Tibial artery (tissue), 4 donors: ENCODE data around the gene NLRP6.
A peak's percentile ranks its signal among the peaks of the same experiment; 100 is the strongest.
"Not testable (repeated sequence)": the region's sequence is repeated elsewhere in the genome, so short reads cannot be mapped to it uniquely, and the experiment has no call there.

ENCODE experiments used
- DNase-seq, 2 donors: peaks; one replicate each; pipeline ENCODE4 v3.0.0-alpha.2; 2019
- H3K27ac ChIP-seq, 2 donors: fragments of 200-600 bp; sonication (generic) in 1 of 2; 1 replicate in 1 of 2; 2 replicates in 1 of 2; pipeline ENCODE4 v1.5.1; 2018 to 2019; ENCODE audit warnings: mild to moderate bottlenecking in 1 of 2
- H3K27me3 ChIP-seq, 2 donors: fragments of 200-600 bp; sonication (generic) in 1 of 2; one replicate each; pipeline versions ENCODE4 v1.5.1 to v1.6.0; 2016 to 2019
- H3K36me3 ChIP-seq, 3 donors: fragments of 200-600 bp; sonication (generic) in 2 of 3; one replicate each; pipeline ENCODE4 v1.5.1; 2016 to 2019; ENCODE audit warnings: mild to moderate bottlenecking in 2 of 3
- H3K4me1 ChIP-seq, 4 donors: fragments of 200-600 bp; sonication (generic) in 2 of 4; 1 replicate in 3 of 4; 2 replicates in 1 of 4; pipeline ENCODE4 v1.5.1; 2016 to 2019
- H3K4me3 ChIP-seq, 2 donors: fragments of 200-600 bp; sonication (generic) in 1 of 2; 1 replicate in 1 of 2; 2 replicates in 1 of 2; pipeline ENCODE4 v1.5.1; 2018 to 2019; ENCODE audit warnings: mild to moderate bottlenecking in 2 of 2
- H3K9me3 ChIP-seq, 3 donors: fragments of 200-600 bp; sonication (generic) in 1 of 3; one replicate each; pipeline ENCODE4 v1.5.1; 2016 to 2019
- intact Hi-C: fragments of 100-400 bp; cut with DNase I; formaldehyde crosslinking; loops from one replicate; pipeline ENCODE4 v1.15.0; 2023; ENCODE audit warnings: low total_unique reads
- TF ChIP-seq, protein P1 (sequence below), 2 experiments: fragments of 200-600 bp in 1 of 2; fragments of 450-650 bp in 1 of 2; IDR thresholded peaks; one replicate each; pipeline ENCODE4 v1.5.1; 2017 to 2019; ENCODE audit warnings: antibody characterized with exemption in 2 of 2, mild to moderate bottlenecking in 1 of 2, moderate library complexity in 1 of 2

NLRP6 gene

DNA sequence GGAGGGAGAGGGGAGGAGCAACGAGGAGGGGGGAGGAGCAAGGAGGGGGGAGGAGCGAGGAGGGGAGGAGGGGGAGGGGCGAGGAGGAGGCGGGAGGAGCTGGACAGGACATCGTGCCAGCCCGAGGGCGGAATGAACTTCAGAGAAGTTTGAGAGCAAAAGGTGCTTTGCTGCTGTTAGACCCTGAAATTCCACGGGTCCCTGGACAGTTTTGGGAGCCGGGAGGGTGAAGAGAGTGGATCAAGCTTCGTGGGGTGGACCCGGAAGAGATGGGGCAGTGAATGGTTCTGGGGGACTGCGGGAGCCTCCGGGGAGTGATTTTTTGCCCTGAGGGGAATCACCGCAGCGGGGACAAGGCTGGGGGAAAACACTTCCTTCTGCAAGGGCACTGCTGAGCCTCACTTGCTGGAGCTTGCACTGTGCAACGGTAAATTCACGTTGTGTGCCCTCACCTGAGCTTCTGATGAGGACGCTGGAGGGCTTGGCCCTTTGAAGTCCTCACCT lies 10.7 kb upstream of the NLRP6 start:
- peaks cover 0 to 33% of the 10 kb centered on the region in 2 donors for H3K27me3 ChIP-seq
- no peaks in the 10 kb centered on the region for H3K36me3 ChIP-seq
- DNase-seq: peak; percentile 36 to 74
- TF ChIP-seq, protein P1, sequence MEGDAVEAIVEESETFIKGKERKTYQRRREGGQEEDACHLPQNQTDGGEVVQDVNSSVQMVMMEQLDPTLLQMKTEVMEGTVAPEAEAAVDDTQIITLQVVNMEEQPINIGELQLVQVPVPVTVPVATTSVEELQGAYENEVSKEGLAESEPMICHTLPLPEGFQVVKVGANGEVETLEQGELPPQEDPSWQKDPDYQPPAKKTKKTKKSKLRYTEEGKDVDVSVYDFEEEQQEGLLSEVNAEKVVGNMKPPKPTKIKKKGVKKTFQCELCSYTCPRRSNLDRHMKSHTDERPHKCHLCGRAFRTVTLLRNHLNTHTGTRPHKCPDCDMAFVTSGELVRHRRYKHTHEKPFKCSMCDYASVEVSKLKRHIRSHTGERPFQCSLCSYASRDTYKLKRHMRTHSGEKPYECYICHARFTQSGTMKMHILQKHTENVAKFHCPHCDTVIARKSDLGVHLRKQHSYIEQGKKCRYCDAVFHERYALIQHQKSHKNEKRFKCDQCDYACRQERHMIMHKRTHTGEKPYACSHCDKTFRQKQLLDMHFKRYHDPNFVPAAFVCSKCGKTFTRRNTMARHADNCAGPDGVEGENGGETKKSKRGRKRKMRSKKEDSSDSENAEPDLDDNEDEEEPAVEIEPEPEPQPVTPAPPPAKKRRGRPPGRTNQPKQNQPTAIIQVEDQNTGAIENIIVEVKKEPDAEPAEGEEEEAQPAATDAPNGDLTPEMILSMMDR (IDR thresholded peaks at IDR 0.05): no peak
- peak overlapping the region in 1 of 2 donors; percentile 21 for H3K27ac ChIP-seq
- no peaks in the 10 kb centered on the region for H3K4me1 ChIP-seq
- H3K4me3 ChIP-seq: peak overlapping the region; percentile 23 to 40
- intact Hi-C loops: no loop called here
- peaks cover 0 to 8% (median 0%) of the 10 kb centered on the region in 3 donors for H3K9me3 ChIP-seq

DNA sequence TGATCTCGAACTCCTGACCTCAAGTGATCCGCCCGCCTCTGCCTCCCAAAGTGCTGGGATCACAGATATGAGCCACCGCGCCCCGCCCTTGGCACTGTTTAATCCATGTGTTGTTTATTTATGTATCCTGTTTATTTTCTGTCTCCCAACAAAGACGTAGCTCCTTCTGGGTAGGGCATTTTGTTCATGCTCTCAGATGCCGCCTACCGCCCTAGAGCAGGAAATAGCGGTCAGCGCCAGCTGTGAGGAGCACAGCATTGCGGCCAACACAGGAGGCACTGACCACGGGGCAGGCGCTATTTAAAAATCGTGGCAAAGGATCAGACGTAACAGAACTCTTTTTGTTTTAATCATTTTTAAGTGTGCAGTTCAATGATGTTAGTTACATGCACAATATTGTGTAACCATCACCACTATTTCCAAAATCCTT lies 9.5 kb upstream of the NLRP6 start:
- intact Hi-C loops, H3K9me3 ChIP-seq, H3K36me3 ChIP-seq, H3K4me1 ChIP-seq: not testable (repeated sequence)
- Histone ChIP-seq H3K27me3 (peaks cover 0 to 38% of the 10 kb centered on the region in 2 donors), H3K27ac (peak overlapping the region in 1 of 2 donors; percentile 21), H3K4me3 (peak overlapping the region in 1 of 2 donors; percentile 23)
- DNase-seq: peak; percentile 52 to 75

DNA sequence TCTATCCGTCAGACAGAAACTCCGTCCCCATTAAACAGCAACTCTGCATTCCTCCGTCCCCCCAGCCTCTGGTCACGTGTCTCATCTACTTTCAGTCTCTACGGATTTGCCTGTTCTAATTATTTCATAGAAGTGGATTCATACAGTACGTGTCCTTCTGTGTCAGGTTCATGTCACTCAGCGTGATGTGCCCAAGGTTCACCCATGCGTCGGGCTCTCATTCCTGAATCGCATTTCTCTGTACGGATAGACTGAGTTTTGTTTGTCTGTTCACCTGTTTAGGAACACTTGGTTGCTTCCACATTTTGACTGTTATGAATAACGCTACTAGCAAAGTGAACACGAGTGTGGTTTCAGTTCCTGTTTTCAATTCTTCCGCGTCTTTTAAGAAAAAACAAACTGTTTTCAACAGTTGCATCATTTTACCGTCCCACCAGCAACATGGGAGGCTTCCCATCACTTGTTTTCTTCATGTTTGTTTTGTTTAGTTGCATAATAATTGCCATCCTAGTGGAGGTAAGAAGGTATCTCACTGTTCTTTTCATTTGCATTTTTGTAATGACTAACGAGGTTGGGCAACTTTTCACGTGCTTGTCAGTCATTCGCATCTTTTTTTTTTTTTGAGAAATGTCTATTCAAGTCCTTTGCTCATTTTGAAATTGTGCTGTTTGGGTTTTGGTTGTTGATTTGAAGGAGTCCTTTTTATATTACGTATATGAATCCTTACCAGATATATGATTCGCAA lies 8.9 kb upstream of the NLRP6 start:
- Histone ChIP-seq H3K27me3 (peaks cover 0 to 38% of the 10 kb centered on the region in 2 donors), H3K27ac (no peak overlapping the region), H3K4me1 (no peaks in the 10 kb centered on the region), H3K4me3 (no peak overlapping the region), H3K36me3 (no peaks in the 10 kb centered on the region), H3K9me3 (peaks cover 0 to 8% (median 0%) of the 10 kb centered on the region in 3 donors)
- DNase-seq: peak in 1 of 2 donors; percentile 60
- TF ChIP-seq, protein P1 (IDR thresholded peaks at IDR 0.05): no peak
- intact Hi-C loops: no loop called here

DNA sequence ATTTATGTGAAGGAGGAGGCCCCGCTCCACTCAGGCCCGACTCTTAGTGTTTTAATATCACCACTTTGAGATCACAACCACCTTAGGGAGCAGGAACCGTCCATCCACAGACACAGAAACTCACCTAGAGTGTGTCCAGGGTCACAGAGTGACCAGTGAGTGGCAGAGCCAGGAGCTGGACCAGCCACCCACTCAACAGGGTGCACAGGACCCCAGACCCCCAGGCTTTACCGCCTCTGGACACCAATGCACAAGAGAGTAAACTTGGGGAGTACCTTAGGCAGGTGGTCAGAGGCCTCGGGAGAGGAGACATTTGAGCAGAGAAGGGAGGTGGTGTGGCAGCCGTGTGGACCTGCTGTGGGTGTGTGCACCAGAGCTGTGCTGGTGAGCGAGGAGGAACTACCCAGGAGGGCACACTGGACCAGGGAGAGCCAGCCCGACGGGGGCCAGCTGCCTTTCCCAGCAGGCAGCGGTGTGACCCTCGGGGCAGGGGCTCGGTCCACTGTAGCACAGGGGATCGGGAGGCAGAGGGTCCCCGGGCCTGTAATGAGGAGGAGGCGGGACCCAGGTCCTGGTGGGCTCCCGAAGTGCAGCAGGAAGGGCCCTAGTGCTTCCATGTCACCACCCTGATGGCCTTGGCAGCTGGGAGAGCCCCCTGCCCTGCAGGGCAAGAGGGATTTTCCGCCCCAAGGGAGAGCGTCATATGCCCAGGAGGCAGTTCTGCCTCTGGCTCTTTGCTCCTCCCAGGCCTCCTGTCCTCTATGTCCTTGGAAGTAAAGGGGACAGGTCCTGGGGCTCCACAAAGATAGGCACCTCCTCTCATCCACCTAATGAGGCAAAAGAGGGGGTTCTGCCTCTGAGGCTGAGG lies 7.5 kb upstream of the NLRP6 start:
- peaks cover 0 to 38% of the 10 kb centered on the region in 2 donors for H3K27me3 ChIP-seq
- H3K27ac ChIP-seq: no peak overlapping the region
- H3K4me3 ChIP-seq: no peak overlapping the region
- H3K36me3 ChIP-seq: no peaks in the 10 kb centered on the region
- no peaks in the 10 kb centered on the region for H3K4me1 ChIP-seq
- TF ChIP-seq, protein P1 (IDR thresholded peaks at IDR 0.05): no peak
- H3K9me3 ChIP-seq: peaks cover 0 to 7% (median 0%) of the 10 kb centered on the region in 3 donors
- DNase-seq: peak in 1 of 2 donors; percentile 51
- intact Hi-C loops: no loop called here

DNA sequence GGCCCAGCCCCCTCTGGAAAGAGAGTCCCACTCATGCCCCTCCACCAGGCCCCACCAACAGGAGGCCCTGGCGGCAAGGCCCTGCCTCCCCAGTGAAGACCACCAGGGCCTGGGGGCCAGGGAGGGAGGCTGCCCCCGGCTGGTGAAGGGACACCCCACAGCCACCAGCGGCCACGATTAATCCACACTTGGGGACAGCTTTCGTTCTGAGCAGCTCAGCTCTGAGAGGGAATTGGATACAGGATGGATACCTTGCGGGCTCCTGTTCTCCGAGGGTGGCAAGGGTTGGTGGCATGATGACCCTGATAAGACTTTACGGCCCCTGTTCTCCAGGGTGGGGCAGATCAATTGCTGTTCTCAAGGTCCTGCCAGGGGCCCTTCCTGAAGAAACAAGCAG lies 6.9 kb upstream of the NLRP6 start:
- DNase-seq: no peak
- Histone ChIP-seq H3K4me1 (no peaks in the 10 kb centered on the region), H3K9me3 (peaks cover 0 to 1% (median 0%) of the 10 kb centered on the region in 3 donors), H3K4me3 (no peak overlapping the region), H3K27ac (no peak overlapping the region), H3K27me3 (peaks cover 0 to 38% of the 10 kb centered on the region in 2 donors), H3K36me3 (no peaks in the 10 kb centered on the region)
- TF ChIP-seq, protein P1 (IDR thresholded peaks at IDR 0.05): no peak
- intact Hi-C loops: no loop called here
